Motor neuron (in vitro differentiated cells): ENCODE data around the gene NKRF. TPM values are rescaled to one million over a fixed set of nuclear protein-coding genes. Genes with fewer than 3 reads are reported as not detected.

Experiments
- ATAC-seq, 8 experiments: fragments of 200-7000 bp; cut with Tn5 transposase; replicated peaks in 6 of 8; 2 replicates each; pipeline ENCODE4 v1.8.0; 2021; ENCODE audit warnings: mild to moderate bottlenecking in 8 of 8, moderate library complexity in 8 of 8
- H3K27ac ChIP-seq, 2 donors: fragments of 250-450 bp; sonication (Bioruptor Pico); 2 replicates each; pipeline ENCODE4 v1.9.0; 2021; ENCODE audit warnings: antibody characterized with exemption in 2 of 2, mild to moderate bottlenecking in 2 of 2, moderate library complexity in 1 of 2
- H3K4me1 ChIP-seq, 2 donors: fragments of 250-450 bp; sonication (Bioruptor Pico); replicated peaks in 1 of 2; 2 replicates each; pipeline ENCODE4 v1.6.1; 2021; ENCODE audit warnings: antibody characterized with exemption in 2 of 2, mild to moderate bottlenecking in 2 of 2, moderate library complexity in 1 of 2
- H3K4me3 ChIP-seq, 5 donors: fragments of 250-450 bp; sonication (Bioruptor Pico); 2 replicates each; pipeline ENCODE4 v1.9.0; 2021; ENCODE audit warnings: antibody characterized with exemption in 5 of 5, mild to moderate bottlenecking in 5 of 5, moderate library complexity in 4 of 5
- whole genome bisulfite sequencing, 10 experiments: fragments of 450-650 bp; shearing (Covaris generic); methylation state at CpG; one replicate each; pipeline ENCODE4 v1.0.0; 2022; 5-methylcytosine and 5-hydroxymethylcytosine counted together
- in situ Hi-C, 9 experiments: fragments of 400-800 bp; cut with MboI; loops; one replicate each; pipeline ENCODE4 v1.15.0; 2021; ENCODE audit warnings: low sequenced_read_pairs in 9 of 9, low pct_unique_long_range_greater_than_20kb in 2 of 9; ENCODE audit not compliant: unreplicated experiment in 9 of 9
- total RNA-seq, 8 experiments: library from RNA; unstranded; fragments of 300-600 nt; gene quantifications; 2 replicates each; pipeline versions ENCODE4 v1.2.3 to v1.2.4, GENCODE V29; 2022

Gene NKRF
- total RNA-seq, 8 experiments from 2014 or later = 8.0 to 24.0 (median 12.7) TPM

GRCh38 chrX:119602701-119603255, 3.4 kb downstream of the NKRF start:
- WGBS, 10 experiments = 38 to 100% (median 60%) methylated on average over 1 to 7 of the region's 9 CpGs; no CpG with 5 or more reads in 5 of the 10 experiments
- Histone ChIP-seq H3K27ac (no peak overlapping the region), H3K4me1 (no peaks in the 10 kb centered on the region), H3K4me3 (no peak overlapping the region)
- in situ Hi-C loops = no loop called here
- ATAC-seq = no peak

GRCh38 chrX:119589810-119590209, 16.4 kb downstream of the NKRF start:
- in situ Hi-C loops = no loop called here

GRCh38 chrX:119583431-119584059, 22.7 kb downstream of the NKRF start:
- H3K4me1 ChIP-seq = no peaks in the 10 kb centered on the region
- no peak overlapping the region for H3K4me3 ChIP-seq
- in situ Hi-C loops = no loop called here
- H3K27ac ChIP-seq = no peak overlapping the region
- 52% methylated on average over 2 of the region's 2 CpGs; no CpG with 5 or more reads in 9 of the 10 experiments for WGBS, 10 experiments
- ATAC-seq = no peak

More at GRCh38 chrX:119589810-119590209, 16.4 kb downstream of the NKRF start:
- no peak overlapping the region for H3K27ac ChIP-seq
- H3K4me1 ChIP-seq = no peaks in the 10 kb centered on the region
- no peak overlapping the region for H3K4me3 ChIP-seq
- WGBS, 10 experiments = 77 to 100% (median 86%) methylated on average over 2 to 5 of the region's 5 CpGs; no CpG with 5 or more reads in 6 of the 10 experiments
- no peak for ATAC-seq

GRCh38 chrX:119579414-119579813, 26.8 kb downstream of the NKRF start:
- ATAC-seq = no peak
- no peak overlapping the region for H3K27ac ChIP-seq
- no peak overlapping the region for H3K4me3 ChIP-seq
- H3K4me1 ChIP-seq = peaks cover 0 to 4% of the 10 kb centered on the region in 2 donors
- in situ Hi-C loops = no loop called here

GRCh38 chrX:119574394-119575266, 31.6 kb downstream of the NKRF start, which contains the start of gene UBE2A:
TSS of gene UBE2A (plus strand) at chrX:119574563. CDS start at chrX:119574712, 149 bp downstream.
- Histone ChIP-seq H3K4me3 (peak within 1 kb of the TSS; percentile 56 to 94 (median 87)), H3K4me1 (peaks cover 0 to 4% of the 10 kb centered on the region in 2 donors), H3K27ac (peak within 1 kb of the TSS; percentile 73 to 85)
- in situ Hi-C loops = no loop called here
- ATAC-seq = peak; percentile 86 to 93 (median 91)
- 17% methylated on average over 3 of the region's 86 CpGs; no CpG with 5 or more reads in 9 of the 10 experiments for WGBS, 10 experiments

- in situ Hi-C loops = no loop called here
- WGBS, 10 experiments = 0 to 30% (median 4%) methylated on average over 4 to 11 of the region's 30 CpGs; no CpG with 5 or more reads in 6 of the 10 experiments
- H3K27ac ChIP-seq = no peak overlapping the region
These were observed 32.3 kb downstream of the NKRF start for GRCh38 chrX:119573840-119574393.

GRCh38 chrX:119573222-119573621, 33.0 kb downstream of the NKRF start:
- peak overlapping the region in 3 of 5 donors; percentile 65 to 94 (median 87) for H3K4me3 ChIP-seq

More at GRCh38 chrX:119573840-119574393, 32.3 kb downstream of the NKRF start:
- peaks cover 0 to 4% of the 10 kb centered on the region in 2 donors for H3K4me1 ChIP-seq
- H3K4me3 ChIP-seq = peak overlapping the region; percentile 56 to 94 (median 87)
- peak; percentile 4 to 26 (median 11) for ATAC-seq

GRCh38 chrX:119570351-119570835, 35.8 kb downstream of the NKRF start:
- no peak for ATAC-seq
- Histone ChIP-seq H3K27ac (no peak overlapping the region), H3K4me1 (no peaks in the 10 kb centered on the region), H3K4me3 (no peak overlapping the region)
- in situ Hi-C loops = no loop called here
- WGBS, 10 experiments = 67 to 87% methylated on average over 3 to 4 of the region's 6 CpGs; no CpG with 5 or more reads in 8 of the 10 experiments

More at GRCh38 chrX:119573222-119573621, 33.0 kb downstream of the NKRF start:
- 33 to 100% (median 83%) methylated on average over 1 to 2 of the region's 3 CpGs; no CpG with 5 or more reads in 4 of the 10 experiments for WGBS, 10 experiments
- Histone ChIP-seq H3K27ac (no peak overlapping the region), H3K4me1 (peaks cover 0 to 4% of the 10 kb centered on the region in 2 donors)
- ATAC-seq = no peak
- in situ Hi-C loops = no loop called here

GRCh38 chrX:119565107-119565663, 41.0 kb downstream of the NKRF start, which contains the start of gene STEEP1:
TSS of gene STEEP1 (minus strand) at chrX:119565409. CDS start at chrX:119565355, 54 bp downstream.
- Histone ChIP-seq H3K4me3 (peak within 1 kb of the TSS; percentile 59 to 96 (median 79)), H3K4me1 (no peaks in the 10 kb centered on the region), H3K27ac (peak within 1 kb of the TSS; percentile 40 to 73)
- in situ Hi-C loops = no loop called here
- peak; percentile 97 to 100 (median 99) for ATAC-seq
- WGBS, 10 experiments = 0 to 80% (median 9%) methylated on average over 1 to 19 of the region's 27 CpGs; no CpG with 5 or more reads in 6 of the 10 experiments

GRCh38 chrX:119552508-119552907, 53.7 kb downstream of the NKRF start:
- in situ Hi-C loops = no loop called here
- no peak for ATAC-seq
- no peak overlapping the region for H3K4me3 ChIP-seq
- no peak overlapping the region for H3K27ac ChIP-seq
- 63 to 100% methylated on average over 1 to 2 of the region's 3 CpGs; no CpG with 5 or more reads in 8 of the 10 experiments for whole genome bisulfite sequencing, 10 experiments
- no peaks in the 10 kb centered on the region for H3K4me1 ChIP-seq

GRCh38 chrX:119549327-119550016, 56.8 kb downstream of the NKRF start:
- WGBS, 10 experiments = 0 to 82% (median 16%) methylated on average over 1 to 7 of the region's 7 CpGs; no CpG with 5 or more reads in 5 of the 10 experiments
- H3K27ac ChIP-seq = no peak overlapping the region
- in situ Hi-C loops = no loop called here
- no peaks in the 10 kb centered on the region for H3K4me1 ChIP-seq
- no peak overlapping the region for H3K4me3 ChIP-seq
- no peak for ATAC-seq

GRCh38 chrX:119541188-119541587, 65.0 kb downstream of the NKRF start:
- in situ Hi-C loops = no loop called here
- WGBS, 10 experiments = 52 to 65% methylated on average over 2 to 4 of the region's 4 CpGs; no CpG with 5 or more reads in 8 of the 10 experiments
- ATAC-seq = peak in 2 of 8 experiments; percentile 57 to 75
- Histone ChIP-seq H3K4me3 (no peak overlapping the region), H3K27ac (no peak overlapping the region), H3K4me1 (no peaks in the 10 kb centered on the region)
